ENCODE data around the gene EIF3D.

EIF3D gene

GRCh38 chr22:36563898-36564297, 34.9 kb upstream of the EIF3D start:
- TF ChIP-seq ZNF70 (CRISPR knock-in tag; IDR thresholded peaks at IDR 0.05) = no peak
- no peak for TF ChIP-seq BACH2 (CRISPR knock-in tag; IDR thresholded peaks at IDR 0.05; ENCODE audit: borderline replicate concordance)
- TF ChIP-seq CSDC2 (CRISPR knock-in tag; IDR thresholded peaks at IDR 0.05) = no peak
- TF ChIP-seq, protein P1, sequence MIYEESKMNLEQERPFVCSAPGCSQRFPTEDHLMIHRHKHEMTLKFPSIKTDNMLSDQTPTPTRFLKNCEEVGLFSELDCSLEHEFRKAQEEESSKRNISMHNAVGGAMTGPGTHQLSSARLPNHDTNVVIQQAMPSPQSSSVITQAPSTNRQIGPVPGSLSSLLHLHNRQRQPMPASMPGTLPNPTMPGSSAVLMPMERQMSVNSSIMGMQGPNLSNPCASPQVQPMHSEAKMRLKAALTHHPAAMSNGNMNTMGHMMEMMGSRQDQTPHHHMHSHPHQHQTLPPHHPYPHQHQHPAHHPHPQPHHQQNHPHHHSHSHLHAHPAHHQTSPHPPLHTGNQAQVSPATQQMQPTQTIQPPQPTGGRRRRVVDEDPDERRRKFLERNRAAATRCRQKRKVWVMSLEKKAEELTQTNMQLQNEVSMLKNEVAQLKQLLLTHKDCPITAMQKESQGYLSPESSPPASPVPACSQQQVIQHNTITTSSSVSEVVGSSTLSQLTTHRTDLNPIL (CRISPR knock-in tag; IDR thresholded peaks at IDR 0.05; ENCODE audit: low read depth) = no peak
- TF ChIP-seq, protein P2, sequence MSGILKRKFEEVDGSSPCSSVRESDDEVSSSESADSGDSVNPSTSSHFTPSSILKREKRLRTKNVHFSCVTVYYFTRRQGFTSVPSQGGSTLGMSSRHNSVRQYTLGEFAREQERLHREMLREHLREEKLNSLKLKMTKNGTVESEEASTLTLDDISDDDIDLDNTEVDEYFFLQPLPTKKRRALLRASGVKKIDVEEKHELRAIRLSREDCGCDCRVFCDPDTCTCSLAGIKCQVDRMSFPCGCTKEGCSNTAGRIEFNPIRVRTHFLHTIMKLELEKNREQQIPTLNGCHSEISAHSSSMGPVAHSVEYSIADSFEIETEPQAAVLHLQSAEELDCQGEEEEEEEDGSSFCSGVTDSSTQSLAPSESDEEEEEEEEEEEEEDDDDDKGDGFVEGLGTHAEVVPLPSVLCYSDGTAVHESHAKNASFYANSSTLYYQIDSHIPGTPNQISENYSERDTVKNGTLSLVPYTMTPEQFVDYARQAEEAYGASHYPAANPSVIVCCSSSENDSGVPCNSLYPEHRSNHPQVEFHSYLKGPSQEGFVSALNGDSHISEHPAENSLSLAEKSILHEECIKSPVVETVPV (CRISPR knock-in tag; IDR thresholded peaks at IDR 0.05) = no peak
- no peak for TF ChIP-seq ESRRG (CRISPR knock-in tag; IDR thresholded peaks at IDR 0.05)
- TF ChIP-seq, protein P3, sequence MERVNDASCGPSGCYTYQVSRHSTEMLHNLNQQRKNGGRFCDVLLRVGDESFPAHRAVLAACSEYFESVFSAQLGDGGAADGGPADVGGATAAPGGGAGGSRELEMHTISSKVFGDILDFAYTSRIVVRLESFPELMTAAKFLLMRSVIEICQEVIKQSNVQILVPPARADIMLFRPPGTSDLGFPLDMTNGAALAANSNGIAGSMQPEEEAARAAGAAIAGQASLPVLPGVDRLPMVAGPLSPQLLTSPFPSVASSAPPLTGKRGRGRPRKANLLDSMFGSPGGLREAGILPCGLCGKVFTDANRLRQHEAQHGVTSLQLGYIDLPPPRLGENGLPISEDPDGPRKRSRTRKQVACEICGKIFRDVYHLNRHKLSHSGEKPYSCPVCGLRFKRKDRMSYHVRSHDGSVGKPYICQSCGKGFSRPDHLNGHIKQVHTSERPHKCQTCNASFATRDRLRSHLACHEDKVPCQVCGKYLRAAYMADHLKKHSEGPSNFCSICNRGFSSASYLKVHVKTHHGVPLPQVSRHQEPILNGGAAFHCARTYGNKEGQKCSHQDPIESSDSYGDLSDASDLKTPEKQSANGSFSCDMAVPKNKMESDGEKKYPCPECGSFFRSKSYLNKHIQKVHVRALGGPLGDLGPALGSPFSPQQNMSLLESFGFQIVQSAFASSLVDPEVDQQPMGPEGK (CRISPR knock-in tag; IDR thresholded peaks at IDR 0.05; ENCODE audit: borderline replicate concordance) = no peak
- no peak for TF ChIP-seq ARNTL (CRISPR knock-in tag; IDR thresholded peaks at IDR 0.05; ENCODE audit: borderline replicate concordance, low read depth)
- TF ChIP-seq TCF4 (CRISPR knock-in tag; IDR thresholded peaks at IDR 0.05; ENCODE audit: borderline replicate concordance) = no peak
- TF ChIP-seq ZFP30 (CRISPR knock-in tag; IDR thresholded peaks at IDR 0.05) = no peak
- no peak for TF ChIP-seq GLIS3 (CRISPR knock-in tag; IDR thresholded peaks at IDR 0.05)
- no peak for ATAC-seq

DNA sequence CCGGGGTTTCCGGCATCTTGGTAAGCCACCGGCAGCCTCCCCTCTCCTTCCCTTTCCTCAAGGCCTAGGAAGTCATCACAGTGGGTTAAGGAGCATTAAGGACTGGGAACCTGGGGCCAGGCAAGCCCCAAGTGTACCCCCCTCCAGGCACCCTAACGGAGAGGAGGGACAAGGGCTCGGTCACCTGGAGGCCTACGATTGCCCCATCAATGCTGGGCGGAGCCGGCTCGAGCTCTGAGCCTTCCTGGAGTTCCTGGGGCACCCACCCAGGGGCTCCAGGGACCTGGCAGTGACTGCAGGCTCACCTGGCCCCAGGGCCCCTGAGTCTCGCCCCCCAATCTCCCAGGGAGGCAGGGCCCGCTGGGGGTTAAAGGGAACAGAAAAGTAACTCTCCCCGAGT, 34.5 kb upstream of the EIF3D start:
- TF ChIP-seq ZFP30 (CRISPR knock-in tag; IDR thresholded peaks at IDR 0.05) (no peak), GLIS3 (CRISPR knock-in tag; IDR thresholded peaks at IDR 0.05) (no peak), ZFP3 (CRISPR knock-in tag; IDR thresholded peaks at IDR 0.05) (no peak), TCF4 (CRISPR knock-in tag; IDR thresholded peaks at IDR 0.05; ENCODE audit: borderline replicate concordance) (no peak), OSR1 (CRISPR knock-in tag; IDR thresholded peaks at IDR 0.05) (no peak)

GRCh38 chr22:36563001-36563400, 34.0 kb upstream of the EIF3D start:
- ATAC-seq = no peak

More for the DNA sequence above, 34.5 kb upstream of the EIF3D start:
- no peak for ATAC-seq

DNA sequence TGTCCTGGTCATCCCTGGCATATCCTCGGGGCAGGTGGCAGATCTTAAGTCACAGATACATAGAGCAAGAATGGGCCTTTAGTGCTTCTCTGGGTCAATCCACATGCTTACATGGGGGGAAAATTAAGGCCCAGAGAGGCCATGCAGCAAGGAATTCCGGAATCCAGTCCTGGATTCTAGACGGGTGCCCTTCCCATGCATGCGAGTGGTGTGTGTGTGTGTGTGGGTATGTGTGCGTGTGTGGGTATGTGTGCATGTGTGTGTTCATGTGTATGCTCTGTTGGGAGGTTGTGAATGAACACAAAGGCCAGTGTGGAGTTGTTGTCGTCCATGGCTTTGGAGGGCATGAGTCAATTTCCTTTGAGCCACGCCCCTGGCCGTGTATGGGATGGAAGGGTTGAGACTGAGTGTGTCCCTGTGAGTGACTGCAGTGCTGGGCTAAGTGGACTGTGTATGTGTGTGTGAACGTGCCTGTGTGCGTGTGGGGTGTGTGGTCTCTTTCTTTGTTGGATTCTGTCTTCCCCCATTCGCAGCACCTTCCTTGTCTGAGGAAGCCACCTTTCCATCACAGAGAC, 33.4 kb upstream of the EIF3D start:
- peak; percentile 74 for ATAC-seq
- TF ChIP-seq SNAI2 (CRISPR knock-in tag; IDR thresholded peaks at IDR 0.05) (no peak), TSHZ2 (CRISPR knock-in tag; IDR thresholded peaks at IDR 0.05) (no peak), ISL1 (CRISPR knock-in tag; IDR thresholded peaks at IDR 0.05) (no peak), ZFP30 (CRISPR knock-in tag; IDR thresholded peaks at IDR 0.05) (no peak), RARB (CRISPR knock-in tag; IDR thresholded peaks at IDR 0.05) (no peak), ESRRG (CRISPR knock-in tag; IDR thresholded peaks at IDR 0.05) (no peak), ZFP3 (CRISPR knock-in tag; IDR thresholded peaks at IDR 0.05) (no peak), OSR1 (CRISPR knock-in tag; IDR thresholded peaks at IDR 0.05) (no peak)
- TF ChIP-seq, protein P3 (CRISPR knock-in tag; IDR thresholded peaks at IDR 0.05; ENCODE audit: borderline replicate concordance) = no peak

More at GRCh38 chr22:36563001-36563400, 34.0 kb upstream of the EIF3D start:
- no peak for TF ChIP-seq ZFP3 (CRISPR knock-in tag; IDR thresholded peaks at IDR 0.05)
- no peak for TF ChIP-seq PPARA (CRISPR knock-in tag; IDR thresholded peaks at IDR 0.05; ENCODE audit: borderline replicate concordance)
- TF ChIP-seq RARB (CRISPR knock-in tag; IDR thresholded peaks at IDR 0.05) = no peak
- TF ChIP-seq TSHZ2 (CRISPR knock-in tag; IDR thresholded peaks at IDR 0.05) = no peak
- no peak for TF ChIP-seq ZFP30 (CRISPR knock-in tag; IDR thresholded peaks at IDR 0.05)
- TF ChIP-seq ZNF8 (CRISPR knock-in tag; IDR thresholded peaks at IDR 0.05) = no peak

Measured in SK-N-SH treated with all-trans-retinoic acid at 6 μM for 48 hours (cell line).